Heart left ventricle (tissue), 13 donors: ENCODE measurements around the gene ZYG11B.
"Not testable (repeated sequence)": the region's sequence is repeated elsewhere in the genome, so short reads cannot be mapped to it uniquely, and the experiment has no call there.

Experiments
- POLR2A ChIP-seq, 2 donors: fragments of 450-650 bp; IDR thresholded peaks; one replicate each; pipeline ENCODE4 v1.6.1; 2017; ENCODE audit warnings: antibody characterized with exemption in 2 of 2, mild to moderate bottlenecking in 2 of 2, moderate library complexity in 2 of 2
- TF ChIP-seq, protein P1 (sequence below), 12 donors: fragments of 200-600 bp; sonication (generic) in 4 of 12; IDR thresholded peaks; one replicate each; pipeline versions ENCODE4 v1.5.0 to v1.8.0; 2018 to 2022; ENCODE audit warnings: antibody characterized with exemption in 12 of 12, mild to moderate bottlenecking in 5 of 12
- donor health status: ischemic (EF 13 %, LVEDD 7.1; RV severe dilation, severe dysfunction).
- donor health status: DM: no; HTN: yes; CAD: no.
- donor health status: DM: no; HTN: no; CAD: no.
- donor health status: ischemic (EF 25% LVEDD 6.9; RV normal size, moderate dysfunction).
- donor health status: ischemic (EF 25% LVEDD 5.7; RV mildly dilated, moderate dysfunction).
- donor health status: ischemic (EF 35%, LVEDD 5.7; RV mildly dilated, moderate dysfunction).
- donor health status: nonischemic (EF 11% LVEDD 7.7; RV severe dilation, severe dysfunction).
- donor health status: DM: yes; HTN: yes; CAD: no.
- donor health status: PGD.
- donor health status: ischemic (EF 29% LVEDD 5.4; RV normal size, mild dysfunction).
- donor health status: nonischemic (EF 23%, LVEDD 6.1; RV moderate dilation, normal function).

DNA sequence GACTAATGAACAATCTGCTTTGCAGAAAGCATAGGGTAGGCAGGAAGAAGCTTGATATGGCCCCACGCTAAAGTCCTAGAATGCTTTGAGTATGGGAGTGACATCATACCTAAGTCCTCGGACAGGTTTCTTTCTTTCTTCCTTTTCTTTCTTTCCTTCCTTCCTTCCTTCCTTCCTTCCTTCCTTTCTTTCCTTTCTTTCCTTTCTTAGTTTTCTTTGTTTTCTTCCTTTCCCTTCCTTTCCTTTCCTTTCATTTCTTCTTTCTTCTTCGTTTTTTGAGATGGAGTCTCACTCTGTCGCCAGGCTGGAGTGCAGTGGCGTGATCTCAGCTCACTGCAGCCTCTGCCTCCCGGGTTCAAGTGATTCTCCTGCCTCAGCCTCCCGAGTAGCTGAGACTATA is 67.5 kb downstream of the ZYG11B start:
- TF ChIP-seq, protein P1, sequence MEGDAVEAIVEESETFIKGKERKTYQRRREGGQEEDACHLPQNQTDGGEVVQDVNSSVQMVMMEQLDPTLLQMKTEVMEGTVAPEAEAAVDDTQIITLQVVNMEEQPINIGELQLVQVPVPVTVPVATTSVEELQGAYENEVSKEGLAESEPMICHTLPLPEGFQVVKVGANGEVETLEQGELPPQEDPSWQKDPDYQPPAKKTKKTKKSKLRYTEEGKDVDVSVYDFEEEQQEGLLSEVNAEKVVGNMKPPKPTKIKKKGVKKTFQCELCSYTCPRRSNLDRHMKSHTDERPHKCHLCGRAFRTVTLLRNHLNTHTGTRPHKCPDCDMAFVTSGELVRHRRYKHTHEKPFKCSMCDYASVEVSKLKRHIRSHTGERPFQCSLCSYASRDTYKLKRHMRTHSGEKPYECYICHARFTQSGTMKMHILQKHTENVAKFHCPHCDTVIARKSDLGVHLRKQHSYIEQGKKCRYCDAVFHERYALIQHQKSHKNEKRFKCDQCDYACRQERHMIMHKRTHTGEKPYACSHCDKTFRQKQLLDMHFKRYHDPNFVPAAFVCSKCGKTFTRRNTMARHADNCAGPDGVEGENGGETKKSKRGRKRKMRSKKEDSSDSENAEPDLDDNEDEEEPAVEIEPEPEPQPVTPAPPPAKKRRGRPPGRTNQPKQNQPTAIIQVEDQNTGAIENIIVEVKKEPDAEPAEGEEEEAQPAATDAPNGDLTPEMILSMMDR (IDR thresholded peaks at IDR 0.05): not testable (repeated sequence)
- TF ChIP-seq POLR2A (IDR thresholded peaks at IDR 0.05): not testable (repeated sequence)
